Measurements from ENCODE around the gene DPYD.

GRCh38 chr1:97417661-97418060 is 503.2 kb downstream of the DPYD start:
- no peak for TF ChIP-seq EZH2 (IDR thresholded peaks at IDR 0.05; ENCODE audit: borderline replicate concordance, low read length)
- TF ChIP-seq, protein P1, sequence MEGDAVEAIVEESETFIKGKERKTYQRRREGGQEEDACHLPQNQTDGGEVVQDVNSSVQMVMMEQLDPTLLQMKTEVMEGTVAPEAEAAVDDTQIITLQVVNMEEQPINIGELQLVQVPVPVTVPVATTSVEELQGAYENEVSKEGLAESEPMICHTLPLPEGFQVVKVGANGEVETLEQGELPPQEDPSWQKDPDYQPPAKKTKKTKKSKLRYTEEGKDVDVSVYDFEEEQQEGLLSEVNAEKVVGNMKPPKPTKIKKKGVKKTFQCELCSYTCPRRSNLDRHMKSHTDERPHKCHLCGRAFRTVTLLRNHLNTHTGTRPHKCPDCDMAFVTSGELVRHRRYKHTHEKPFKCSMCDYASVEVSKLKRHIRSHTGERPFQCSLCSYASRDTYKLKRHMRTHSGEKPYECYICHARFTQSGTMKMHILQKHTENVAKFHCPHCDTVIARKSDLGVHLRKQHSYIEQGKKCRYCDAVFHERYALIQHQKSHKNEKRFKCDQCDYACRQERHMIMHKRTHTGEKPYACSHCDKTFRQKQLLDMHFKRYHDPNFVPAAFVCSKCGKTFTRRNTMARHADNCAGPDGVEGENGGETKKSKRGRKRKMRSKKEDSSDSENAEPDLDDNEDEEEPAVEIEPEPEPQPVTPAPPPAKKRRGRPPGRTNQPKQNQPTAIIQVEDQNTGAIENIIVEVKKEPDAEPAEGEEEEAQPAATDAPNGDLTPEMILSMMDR (IDR thresholded peaks at IDR 0.05; ENCODE audit: low read length): no peak

All from OCI-LY1 (cell line).